HCT116 (cell line): ENCODE results near the gene FOXS1. TPM values are rescaled to one million over a fixed set of nuclear protein-coding genes. Genes with fewer than 3 reads are reported as not detected.

ENCODE experiments used
- ATAC-seq: fragments of 200-7000 bp; cut with Tn5 transposase; 2 replicates; pipeline ENCODE4 v1.9.1; 2020; ENCODE audit warnings: mild to moderate bottlenecking, moderate library complexity
- BruUV-seq: library from RNA; stranded (reverse); fragments of 400-500 nt; replicated peaks from 2 replicates; lab custom pipeline; 2021; lab: Mats Ljungman, UMichigan
- CTCF ChIA-PET: fragments of 300-600 bp; sonication (Branson Sonifier 250); formaldehyde crosslinking; loops from one replicate; lab custom pipeline; 2021; ENCODE audit warnings: antibody characterized with exemption; lab: Charles Lee
- POLR2A ChIA-PET: fragments of 300-600, 350-600 bp; sonication (Branson Sonifier 250); formaldehyde crosslinking; loops from one replicate; lab custom pipeline; 2021; ENCODE audit warnings: antibody characterized with exemption; lab: Charles Lee
- RAD21 ChIA-PET, 2 experiments: fragments of 300-600 bp; sonication (Branson Sonifier 250); formaldehyde crosslinking; loops; one replicate each; lab custom pipeline; 2023; ENCODE audit warnings: low total read pairs in 2 of 2; ENCODE audit not compliant: uncharacterized antibody in 2 of 2, unreplicated experiment in 2 of 2, low non-redundant PET in 1 of 2; lab: Charles Lee
- DNase-seq: peaks from one replicate; pipeline ENCODE4 v3.0.0-alpha.2; 2010; ENCODE audit warnings: low read depth, low spot score
- H2AFZ ChIP-seq: fragments of 200-600 bp; shearing (Covaris generic), sonication (generic); 2 replicates; pipeline ENCODE4 v1.6.1; 2017; ENCODE audit warnings: low read depth, mixed run types, mixed read lengths, antibody characterized with exemption, low read length; ENCODE audit not compliant: poor library complexity, severe bottlenecking
- H3K27ac ChIP-seq: 2 replicates; pipeline ENCODE4 v1.5.1; 2012; ENCODE audit warnings: low read depth, low read length
- H3K27me3 ChIP-seq: fragments of 200-600 bp; sonication (generic); 2 replicates; pipeline ENCODE4 v1.6.1; 2016; ENCODE audit warnings: mixed run types, low read length, mixed read lengths; ENCODE audit not compliant: insufficient read depth
- H3K36me3 ChIP-seq, 2 experiments: fragments of 200-500 bp in 1 of 2; fragments of 200-600 bp in 1 of 2; sonication (Bioruptor generic) in 1 of 2; sonication (generic) in 1 of 2; 2 replicates each; pipeline versions ENCODE4 v1.5.1 to v1.6.1; 2014 to 2016; ENCODE audit warnings: low read length in 2 of 2, inconsistent platforms in 1 of 2, mixed read lengths in 1 of 2, mixed run types in 1 of 2; ENCODE audit not compliant: insufficient read depth in 2 of 2, control insufficient read depth in 1 of 2
- H3K4me1 ChIP-seq, 2 experiments: fragments of 200-600 bp in 1 of 2; sonication (generic) in 1 of 2; 2 replicates each; pipeline versions ENCODE4 v1.5.1 to v1.6.1; 2012 to 2017; ENCODE audit warnings: low read length in 2 of 2, inconsistent platforms in 1 of 2, mild to moderate bottlenecking in 1 of 2, mixed read lengths in 1 of 2, mixed run types in 1 of 2, moderate library complexity in 1 of 2; ENCODE audit not compliant: insufficient read depth in 2 of 2, control insufficient read depth in 1 of 2
- H3K4me2 ChIP-seq: fragments of 200-600 bp; sonication (generic); 2 replicates; pipeline ENCODE4 v1.6.1; 2017; ENCODE audit warnings: mixed run types, low read length, mixed read lengths
- H3K4me3 ChIP-seq, 2 experiments: fragments of 200-600 bp in 1 of 2; sonication (generic) in 1 of 2; replicated peaks in 1 of 2; 2 replicates each; pipeline ENCODE4 v1.5.1; 2011 to 2016; ENCODE audit warnings: low read length in 2 of 2, control low read depth in 1 of 2, low read depth in 1 of 2, mild to moderate bottlenecking in 1 of 2, mixed read lengths in 1 of 2, mixed run types in 1 of 2
- H3K79me2 ChIP-seq: fragments of 200-600 bp; sonication (generic); 2 replicates; pipeline ENCODE4 v1.6.1; 2017; ENCODE audit warnings: mild to moderate bottlenecking, mixed run types, low read length, moderate library complexity, mixed read lengths; ENCODE audit not compliant: insufficient read depth
- H3K9ac ChIP-seq: fragments of 200-600 bp; sonication (generic); 2 replicates; pipeline ENCODE4 v1.6.1; 2016; ENCODE audit warnings: low read length, mixed read lengths
- H3K9me2 ChIP-seq: fragments of 200-600 bp; sonication (generic), shearing (Covaris generic); 2 replicates; pipeline ENCODE4 v1.6.1; 2017; ENCODE audit warnings: mixed run types, mild to moderate bottlenecking, moderate library complexity; ENCODE audit not compliant: insufficient read depth
- H3K9me3 ChIP-seq, 2 experiments: fragments of 200-500 bp in 1 of 2; fragments of 200-600 bp in 1 of 2; sonication (Bioruptor generic) in 1 of 2; sonication (generic) in 1 of 2; 2 replicates each; pipeline ENCODE4 v1.6.1; 2014 to 2017; ENCODE audit warnings: low read length in 2 of 2, mixed read lengths in 2 of 2, inconsistent platforms in 1 of 2, low read depth in 1 of 2, mild to moderate bottlenecking in 1 of 2, mixed run types in 1 of 2, moderate library complexity in 1 of 2; ENCODE audit not compliant: control insufficient read depth in 1 of 2, insufficient read depth in 1 of 2
- H4K20me1 ChIP-seq: fragments of 200-600 bp; sonication (generic), shearing (Covaris generic); 2 replicates; pipeline ENCODE4 v1.6.1; 2017; ENCODE audit warnings: mixed run types, mild to moderate bottlenecking, moderate library complexity; ENCODE audit not compliant: insufficient read depth
- ATF3 ChIP-seq: IDR thresholded peaks from 2 replicates; pipeline ENCODE4 v1.6.1; 2012
- ELF1 ChIP-seq: IDR thresholded peaks from 2 replicates; pipeline ENCODE4 v1.6.1; 2012; ENCODE audit warnings: low read depth, borderline replicate concordance
- MAX ChIP-seq: IDR thresholded peaks from 2 replicates; pipeline ENCODE4 v1.6.1; 2012
- POLR2AphosphoS5 ChIP-seq: IDR thresholded peaks from 2 replicates; pipeline ENCODE4 v1.6.1; 2011; ENCODE audit warnings: mild to moderate bottlenecking, low read depth, low read length, moderate library complexity
- RAD21 ChIP-seq: IDR thresholded peaks from 2 replicates; pipeline ENCODE4 v1.6.1; 2012; ENCODE audit warnings: low read depth, mild to moderate bottlenecking
- SIN3A ChIP-seq: IDR thresholded peaks from 2 replicates; pipeline ENCODE4 v1.6.1; 2012; ENCODE audit warnings: low read depth
- SP1 ChIP-seq: IDR thresholded peaks from 2 replicates; pipeline ENCODE4 v1.6.1; 2012; ENCODE audit warnings: low read depth
- intact Hi-C: fragments of 100-400 bp; cut with micrococcal nuclease; formaldehyde crosslinking; loops from 2 replicates; pipeline ENCODE4 v1.10.0; 2022
- total RNA-seq: library from RNA; stranded (reverse); gene quantifications from one replicate; pipeline ENCODE4 v1.2.1, GENCODE V29; 2021; ENCODE audit not compliant: unreplicated experiment

Gene FOXS1
- total RNA-seq, 1 experiment from 2014 or later: not detected

GRCh38 chr20:31862157-31862470, 16.7 kb upstream of the FOXS1 start:
- DNase-seq (no peak), ATAC-seq (no peak)
- Histone ChIP-seq H3K4me2 (peak overlapping the region; percentile 99), H3K4me1 (peaks cover 15 to 20% of the 10 kb centered on the region in 2 experiments; a peak in 3 of 4 replicates), H3K27me3 (no peaks in the 10 kb centered on the region), H3K36me3 (no peaks in the 10 kb centered on the region), H3K9me3 (no peaks in the 10 kb centered on the region), H4K20me1 (no peaks in the 10 kb centered on the region), H3K27ac (no peak overlapping the region), H3K9ac (no peak overlapping the region), H2AFZ (peak overlapping the region; percentile 98)
- intact Hi-C loops: no loop called here
- ChIA-PET CTCF (interaction anchor here (0.8 to 3.7 kb wide), 2 partner anchors 10 to 167 kb away, joined by 3 to 20 read pairs; no protein-coding TSS in a partner anchor), RAD21 (no interaction called here)
- BruUV-seq: no TSS peak
- no peak for TF ChIP-seq ATF3
- TF ChIP-seq SIN3A: no peak
- TF ChIP-seq SP1: no peak
- TF ChIP-seq MAX: no peak
- TF ChIP-seq ELF1: no peak
- TF ChIP-seq, all 23 proteins: peak for 0
- Histone ChIP-seq H3K9me2 (no peaks in the 10 kb centered on the region), H3K4me3 (peak overlapping the region; percentile 59 to 71), H3K79me2 (no peaks in the 10 kb centered on the region)
- POLR2A ChIA-PET: no interaction called here

DNA sequence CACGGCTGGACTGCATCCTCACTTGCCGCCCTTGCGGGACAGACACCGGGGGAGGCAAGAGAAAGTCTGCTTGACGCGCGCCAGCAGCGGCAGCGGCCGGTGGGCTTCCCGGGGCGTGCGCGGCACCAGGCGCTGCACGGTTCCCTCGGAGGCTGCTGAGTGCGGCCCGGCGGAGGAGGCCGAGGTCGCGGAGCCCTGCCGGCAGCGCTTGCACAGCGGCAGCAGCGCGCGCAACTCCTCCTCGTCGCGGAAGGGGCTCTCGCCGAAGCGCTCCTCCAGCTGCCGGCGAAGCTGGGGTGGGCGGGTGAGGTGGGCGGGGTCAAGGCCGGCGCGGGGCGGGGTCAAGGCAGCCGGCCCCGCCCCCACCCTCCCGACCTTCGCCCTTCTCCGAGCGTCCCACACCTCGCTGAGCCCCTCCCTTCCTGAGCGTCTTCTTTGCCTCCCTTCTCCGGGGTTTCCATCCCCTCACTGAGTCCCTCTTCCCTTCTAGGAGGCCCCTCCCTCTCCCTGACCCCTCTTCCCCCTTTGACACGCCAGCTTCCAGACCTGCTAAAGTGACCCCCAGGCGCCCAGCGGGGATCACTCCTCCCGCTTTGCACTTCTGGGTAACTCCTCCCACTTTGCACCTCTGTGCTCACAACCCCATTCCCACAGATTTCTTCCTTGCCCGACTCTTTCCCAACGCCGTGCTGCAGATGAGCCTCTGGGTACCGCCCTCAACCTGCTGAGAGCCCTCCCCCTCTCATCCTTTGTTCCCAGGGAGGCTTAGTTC, 16.2 kb upstream of the FOXS1 start:
- RAD21 ChIA-PET: no interaction called here
- no peaks in the 10 kb centered on the region; the same call in 1 of the 2 replicates for H3K27me3 ChIP-seq
- H3K9me3 ChIP-seq: no peaks in the 10 kb centered on the region
- TF ChIP-seq RAD21 (no peak), POLR2AphosphoS5 (peak; percentile 61)
- no peaks in the 10 kb centered on the region for H4K20me1 ChIP-seq
- H3K79me2 ChIP-seq: no peaks in the 10 kb centered on the region
- POLR2A ChIA-PET: no interaction called here
- peak overlapping the region; percentile 59 to 71 for H3K4me3 ChIP-seq
- intact Hi-C loops: no loop called here
- peak overlapping the region; percentile 99 for H3K4me2 ChIP-seq
- ATAC-seq: peak; percentile 93
- H2AFZ ChIP-seq: peak overlapping the region; percentile 98
- H3K4me1 ChIP-seq: peaks cover 15 to 20% of the 10 kb centered on the region in 2 experiments; a peak in 3 of 4 replicates
- H3K27ac ChIP-seq: peak overlapping the region; percentile 30; the same call in 1 of the 2 replicates
- BruUV-seq: no TSS peak
- CTCF ChIA-PET: interaction anchor here (0.8 to 3.7 kb wide), 2 partner anchors 10 to 168 kb away, joined by 3 to 20 read pairs; no protein-coding TSS in a partner anchor
- H3K9me2 ChIP-seq: no peaks in the 10 kb centered on the region
- H3K36me3 ChIP-seq: no peaks in the 10 kb centered on the region
- peak; percentile 35 for DNase-seq
- peak overlapping the region; percentile 64 for H3K9ac ChIP-seq
